ENCODE measurements around the gene SLC35E1. TPM values are rescaled to one million over a fixed set of nuclear protein-coding genes. Genes with fewer than 3 reads are reported as not detected.

The SLC35E1 gene
- total RNA-seq, 3 donors from 2014 or later: 48.1 to 48.5 (median 48.1) TPM

DNA sequence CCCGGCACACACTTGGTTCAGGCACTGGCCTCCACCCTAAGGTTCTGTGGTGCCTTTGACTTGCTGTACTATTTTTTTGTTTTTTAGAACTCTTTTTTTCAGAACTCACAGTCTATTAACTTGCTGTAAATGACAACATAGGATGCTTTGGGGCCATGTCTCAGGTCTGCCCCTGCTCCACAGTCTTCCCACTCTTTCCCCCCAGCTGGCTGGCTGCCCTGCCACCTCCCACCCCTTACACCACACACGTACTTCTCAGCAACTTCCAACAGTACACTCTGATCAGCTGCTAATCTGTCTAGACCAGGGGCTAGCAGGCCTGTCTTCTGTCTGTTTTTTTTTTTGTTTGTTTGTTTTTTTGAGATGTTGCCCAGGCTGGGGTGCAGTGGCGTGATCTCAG is 67.9 kb downstream of the SLC35E1 start:
- ATAC-seq (no peak), DNase-seq (no peak)
- H3K4me1 Mint-ChIP-seq (ENCODE audit: low read depth): no peaks in the 10 kb centered on the region
- peaks cover 11% of the 10 kb centered on the region for H3K36me3 Mint-ChIP-seq (ENCODE audit: insufficient read depth)
- no peaks in the 10 kb centered on the region for H3K27me3 Mint-ChIP-seq (ENCODE audit: low read depth)
- no peak overlapping the region for H3K4me3 Mint-ChIP-seq
- H3K9me3 Mint-ChIP-seq: no peaks in the 10 kb centered on the region

Other genes starting within 250 kb of the SLC35E1 start
- 1 to 10 TPM; 1.4 to 2.5 (median 2.4) TPM for gene KLF2, start 247.6 kb downstream of the SLC35E1 start, total RNA-seq
- 10 to 100 TPM; 37.0 to 40.1 (median 38.1) TPM for gene EPS15L1, start 100.4 kb downstream of the SLC35E1 start, total RNA-seq
- not detected for gene CALR3, start 76.2 kb downstream of the SLC35E1 start, total RNA-seq
- 1 to 10 TPM; 2.4 to 3.2 (median 2.7) TPM for gene C19orf44, start 76.0 kb downstream of the SLC35E1 start, total RNA-seq
- gene CHERP, start 30.0 kb downstream of the SLC35E1 start, total RNA-seq: 100 to 1,000 TPM in 2 of 3 donors, 10 to 100 TPM in 1; 98.7 to 107 (median 103) TPM
- gene MED26, start 55.8 kb upstream of the SLC35E1 start, total RNA-seq: 10 to 100 TPM; 17.4 to 19.5 (median 18.2) TPM
- 10 to 100 TPM; 55.3 to 60.2 (median 60.2) TPM for gene SMIM7, start 87.7 kb upstream of the SLC35E1 start, total RNA-seq
- gene TMEM38A, start 88.7 kb upstream of the SLC35E1 start, total RNA-seq: under 1 TPM; 0.27 to 0.89 (median 0.45) TPM
- not detected for gene NWD1, start 147.4 kb upstream of the SLC35E1 start, total RNA-seq

All from activated T-cell treated with anti-CD3 and anti-CD28 coated beads, Interleukin-2, amount 50 U/mL, for 4 hours (primary cell).